SK-N-SH treated with all-trans-retinoic acid at 6 μM for 48 hours (cell line): ENCODE results near the gene SNRNP48.

Source experiments
- ARNTL ChIP-seq: fragments of 450-650 bp; formaldehyde crosslinking; IDR thresholded peaks from 2 replicates; pipeline ENCODE4 v1.5.0; 2020; ENCODE audit warnings: low read depth, mild to moderate bottlenecking, moderate library complexity, borderline replicate concordance
- BACH2 ChIP-seq: fragments of 250-450 bp; sonication (Bioruptor Pico); IDR thresholded peaks from 2 replicates; pipeline ENCODE4 v1.9.0; 2021; ENCODE audit warnings: mild to moderate bottlenecking, borderline replicate concordance
- ESRRG ChIP-seq: fragments of 250-450 bp; sonication (Bioruptor Pico); IDR thresholded peaks from 2 replicates; pipeline ENCODE4 v1.6.1; 2021; ENCODE audit warnings: mild to moderate bottlenecking
- PATZ1 ChIP-seq: fragments of 250-450 bp; sonication (Bioruptor Pico); IDR thresholded peaks from 2 replicates; pipeline ENCODE4 v1.8.0; 2020; ENCODE audit warnings: mild to moderate bottlenecking, moderate library complexity, borderline replicate concordance
- PPARA ChIP-seq: fragments of 250-450 bp; sonication (Bioruptor Pico); IDR thresholded peaks from 2 replicates; pipeline ENCODE4 v1.5.0; 2020; ENCODE audit warnings: mild to moderate bottlenecking, borderline replicate concordance
- RARB ChIP-seq: fragments of 250-450 bp; sonication (Bioruptor Pico); IDR thresholded peaks from 2 replicates; pipeline ENCODE4 v1.8.0; 2021; ENCODE audit warnings: mild to moderate bottlenecking, moderate library complexity
- TOX ChIP-seq: fragments of 250-450 bp; sonication (Bioruptor Pico); IDR thresholded peaks from 2 replicates; pipeline ENCODE4 v1.8.0; 2021; ENCODE audit warnings: mild to moderate bottlenecking, moderate library complexity, borderline replicate concordance
- ZFP3 ChIP-seq: fragments of 250-450 bp; sonication (Bioruptor Pico); IDR thresholded peaks from 2 replicates; pipeline ENCODE4 v1.5.0; 2020; ENCODE audit warnings: mild to moderate bottlenecking, moderate library complexity
- ZFP30 ChIP-seq: fragments of 450-650 bp; formaldehyde crosslinking; IDR thresholded peaks from 2 replicates; pipeline ENCODE4 v1.5.0; 2022; ENCODE audit warnings: mild to moderate bottlenecking, moderate library complexity
- ZNF565 ChIP-seq: fragments of 450-650 bp; formaldehyde crosslinking; conservative IDR thresholded peaks from 2 replicates; pipeline ENCODE4 v1.5.0; 2020; ENCODE audit warnings: low read depth, mild to moderate bottlenecking, moderate library complexity
- TF ChIP-seq, protein P1 (sequence below): fragments of 250-450 bp; sonication (Bioruptor Pico); IDR thresholded peaks from 2 replicates; pipeline ENCODE4 v1.5.0; 2020; ENCODE audit warnings: mild to moderate bottlenecking, moderate library complexity
- TF ChIP-seq, protein P2 (sequence below): fragments of 250-450 bp; sonication (Bioruptor Pico); IDR thresholded peaks from 2 replicates; pipeline ENCODE4 v1.8.0; 2021; ENCODE audit warnings: low read depth, mild to moderate bottlenecking, moderate library complexity, borderline replicate concordance
- TF ChIP-seq, protein P3 (sequence below): fragments of 250-450 bp; sonication (Bioruptor Pico); IDR thresholded peaks from 2 replicates; pipeline ENCODE4 v1.5.1; 2020; ENCODE audit warnings: low read depth, mild to moderate bottlenecking, moderate library complexity

- TF ChIP-seq, protein P1, sequence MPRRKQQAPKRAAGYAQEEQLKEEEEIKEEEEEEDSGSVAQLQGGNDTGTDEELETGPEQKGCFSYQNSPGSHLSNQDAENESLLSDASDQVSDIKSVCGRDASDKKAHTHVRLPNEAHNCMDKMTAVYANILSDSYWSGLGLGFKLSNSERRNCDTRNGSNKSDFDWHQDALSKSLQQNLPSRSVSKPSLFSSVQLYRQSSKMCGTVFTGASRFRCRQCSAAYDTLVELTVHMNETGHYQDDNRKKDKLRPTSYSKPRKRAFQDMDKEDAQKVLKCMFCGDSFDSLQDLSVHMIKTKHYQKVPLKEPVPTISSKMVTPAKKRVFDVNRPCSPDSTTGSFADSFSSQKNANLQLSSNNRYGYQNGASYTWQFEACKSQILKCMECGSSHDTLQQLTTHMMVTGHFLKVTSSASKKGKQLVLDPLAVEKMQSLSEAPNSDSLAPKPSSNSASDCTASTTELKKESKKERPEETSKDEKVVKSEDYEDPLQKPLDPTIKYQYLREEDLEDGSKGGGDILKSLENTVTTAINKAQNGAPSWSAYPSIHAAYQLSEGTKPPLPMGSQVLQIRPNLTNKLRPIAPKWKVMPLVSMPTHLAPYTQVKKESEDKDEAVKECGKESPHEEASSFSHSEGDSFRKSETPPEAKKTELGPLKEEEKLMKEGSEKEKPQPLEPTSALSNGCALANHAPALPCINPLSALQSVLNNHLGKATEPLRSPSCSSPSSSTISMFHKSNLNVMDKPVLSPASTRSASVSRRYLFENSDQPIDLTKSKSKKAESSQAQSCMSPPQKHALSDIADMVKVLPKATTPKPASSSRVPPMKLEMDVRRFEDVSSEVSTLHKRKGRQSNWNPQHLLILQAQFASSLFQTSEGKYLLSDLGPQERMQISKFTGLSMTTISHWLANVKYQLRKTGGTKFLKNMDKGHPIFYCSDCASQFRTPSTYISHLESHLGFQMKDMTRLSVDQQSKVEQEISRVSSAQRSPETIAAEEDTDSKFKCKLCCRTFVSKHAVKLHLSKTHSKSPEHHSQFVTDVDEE (CRISPR knock-in tag): no peak
- TF ChIP-seq, protein P2, sequence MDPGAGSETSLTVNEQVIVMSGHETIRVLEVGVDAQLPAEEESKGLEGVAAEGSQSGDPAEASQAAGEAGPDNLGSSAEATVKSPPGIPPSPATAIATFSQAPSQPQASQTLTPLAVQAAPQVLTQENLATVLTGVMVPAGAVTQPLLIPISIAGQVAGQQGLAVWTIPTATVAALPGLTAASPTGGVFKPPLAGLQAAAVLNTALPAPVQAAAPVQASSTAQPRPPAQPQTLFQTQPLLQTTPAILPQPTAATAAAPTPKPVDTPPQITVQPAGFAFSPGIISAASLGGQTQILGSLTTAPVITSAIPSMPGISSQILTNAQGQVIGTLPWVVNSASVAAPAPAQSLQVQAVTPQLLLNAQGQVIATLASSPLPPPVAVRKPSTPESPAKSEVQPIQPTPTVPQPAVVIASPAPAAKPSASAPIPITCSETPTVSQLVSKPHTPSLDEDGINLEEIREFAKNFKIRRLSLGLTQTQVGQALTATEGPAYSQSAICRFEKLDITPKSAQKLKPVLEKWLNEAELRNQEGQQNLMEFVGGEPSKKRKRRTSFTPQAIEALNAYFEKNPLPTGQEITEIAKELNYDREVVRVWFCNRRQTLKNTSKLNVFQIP (CRISPR knock-in tag): no peak
- no peak for TF ChIP-seq ZNF565 (CRISPR knock-in tag)
- no peak for TF ChIP-seq ARNTL (CRISPR knock-in tag)
- TF ChIP-seq TOX: no peak
- no peak for TF ChIP-seq BACH2 (CRISPR knock-in tag)
- no peak for TF ChIP-seq ESRRG
- no peak for TF ChIP-seq ZFP30 (CRISPR knock-in tag)
- TF ChIP-seq ZFP3: no peak
- TF ChIP-seq PATZ1: no peak
- no peak for TF ChIP-seq PPARA (CRISPR knock-in tag)
- TF ChIP-seq RARB (CRISPR knock-in tag): no peak
- TF ChIP-seq, protein P3, sequence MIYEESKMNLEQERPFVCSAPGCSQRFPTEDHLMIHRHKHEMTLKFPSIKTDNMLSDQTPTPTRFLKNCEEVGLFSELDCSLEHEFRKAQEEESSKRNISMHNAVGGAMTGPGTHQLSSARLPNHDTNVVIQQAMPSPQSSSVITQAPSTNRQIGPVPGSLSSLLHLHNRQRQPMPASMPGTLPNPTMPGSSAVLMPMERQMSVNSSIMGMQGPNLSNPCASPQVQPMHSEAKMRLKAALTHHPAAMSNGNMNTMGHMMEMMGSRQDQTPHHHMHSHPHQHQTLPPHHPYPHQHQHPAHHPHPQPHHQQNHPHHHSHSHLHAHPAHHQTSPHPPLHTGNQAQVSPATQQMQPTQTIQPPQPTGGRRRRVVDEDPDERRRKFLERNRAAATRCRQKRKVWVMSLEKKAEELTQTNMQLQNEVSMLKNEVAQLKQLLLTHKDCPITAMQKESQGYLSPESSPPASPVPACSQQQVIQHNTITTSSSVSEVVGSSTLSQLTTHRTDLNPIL (CRISPR knock-in tag): no peak
Measured at GRCh38 chr6:7559196-7559595, 30.8 kb upstream of the SNRNP48 start.
